Aorta (tissue), 5 donors: ENCODE measurements around the gene ATP6AP1. TPM values are rescaled to one million over a fixed set of nuclear protein-coding genes. Genes with fewer than 3 reads are reported as not detected.

Experiments used
- ATAC-seq: fragments of 200-7000 bp; cut with Tn5 transposase; one replicate; pipeline ENCODE4 v1.9.1; 2022; ENCODE audit warnings: moderate library complexity; ENCODE audit not compliant: low FRiP score
- DNase-seq, 2 donors: peaks; one replicate each; pipeline ENCODE4 v3.0.0-alpha.2; 2020
- H3K27ac ChIP-seq, 2 donors: one replicate each; pipeline ENCODE4 v1.5.1; 2013; ENCODE audit warnings: low read length in 2 of 2, mild to moderate bottlenecking in 2 of 2, moderate library complexity in 2 of 2, control low read depth in 1 of 2, inconsistent platforms in 1 of 2, low read depth in 1 of 2
- H3K27me3 ChIP-seq, 2 donors: one replicate each; pipeline ENCODE4 v1.6.1; 2013; ENCODE audit warnings: control low read depth in 1 of 2, low read length in 1 of 2, mild to moderate bottlenecking in 1 of 2, moderate library complexity in 1 of 2; ENCODE audit not compliant: insufficient read depth in 2 of 2, control insufficient read depth in 1 of 2
- H3K36me3 ChIP-seq, 2 donors: one replicate each; pipeline ENCODE4 v1.6.1; 2013; ENCODE audit warnings: control low read depth in 1 of 2, low read length in 1 of 2, mild to moderate bottlenecking in 1 of 2; ENCODE audit not compliant: insufficient read depth in 2 of 2, control insufficient read depth in 1 of 2
- H3K4me1 ChIP-seq, 2 donors: one replicate each; pipeline ENCODE4 v1.6.1; 2013; ENCODE audit warnings: low read length in 2 of 2, control low read depth in 1 of 2, mild to moderate bottlenecking in 1 of 2, moderate library complexity in 1 of 2; ENCODE audit not compliant: insufficient read depth in 2 of 2, control insufficient read depth in 1 of 2
- H3K4me3 ChIP-seq, 2 donors: one replicate each; pipeline ENCODE4 v1.5.1; 2013; ENCODE audit warnings: low read length in 2 of 2, control low read depth in 1 of 2, mild to moderate bottlenecking in 1 of 2
- H3K9me3 ChIP-seq: one replicate; pipeline ENCODE4 v1.6.1; 2013; ENCODE audit warnings: mild to moderate bottlenecking, low read length; ENCODE audit not compliant: control insufficient read depth
- WGBS, 2 donors: extraction: QIAGEN DNeasy Blood & Tissue Kit; methylation state at CpG; one replicate each; pipeline ENCODE4 v1.1.7; 2013; 5-methylcytosine and 5-hydroxymethylcytosine counted together
- intact Hi-C, 2 donors: fragments of 100-400 bp; cut with DNase I; formaldehyde crosslinking; loops; one replicate each; pipeline versions ENCODE4 v1.14.2 to v1.15.0; 2022
- polyA plus RNA-seq, 2 donors: library from polyadenylated mRNA; stranded (reverse); fragments of 200-250 nt; gene quantifications; one replicate each; pipeline ENCODE4 v1.2.3, GENCODE V29; 2013
- total RNA-seq, 2 donors: library from RNA; stranded (reverse); fragmentation: NEBNext Ultra II Directional; extraction: Animal tissue kit (Norgen Biotek cat#: 25700); gene quantifications; one replicate each; pipeline ENCODE4 v1.2.1, GENCODE V29; 2021
- donor health status: healthy with polysubstance abuse.
- donor health status: Bipolar disorder and iron deficiency.
- donor health status: DM: no; HTN: no; CAD: no.
- donor health status: DM: no; HTN: no; CAD: no.
- donor health status: DM: yes; HTN: yes; CAD: no.

The ATP6AP1 gene
- total and polyA plus RNA-seq, 4 donors = 44.1 to 77.5 (median 63.4) TPM

DNA sequence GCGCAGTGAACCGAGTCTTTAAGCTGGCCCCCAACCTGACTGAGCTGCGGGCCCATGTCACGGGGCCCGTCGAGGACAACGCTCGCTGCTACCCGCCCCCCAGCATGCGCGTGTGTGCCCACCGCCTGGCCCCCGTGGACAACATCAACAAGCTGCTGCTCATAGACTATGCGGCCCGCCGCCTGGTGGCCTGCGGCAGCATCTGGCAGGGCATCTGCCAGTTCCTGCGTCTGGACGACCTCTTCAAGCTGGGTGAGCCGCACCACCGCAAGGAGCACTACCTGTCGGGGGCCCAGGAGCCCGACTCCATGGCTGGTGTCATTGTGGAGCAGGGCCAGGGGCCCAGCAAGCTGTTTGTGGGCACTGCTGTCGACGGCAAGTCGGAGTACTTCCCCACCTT is 31.8 kb downstream of the ATP6AP1 start:
- H3K36me3 ChIP-seq = peaks cover 0 to under 1% of the 10 kb centered on the region in 2 donors
- DNase-seq (no peak), ATAC-seq (no peak)
- peaks cover 0 to 2% of the 10 kb centered on the region in 2 donors for H3K27me3 ChIP-seq
- no peak overlapping the region for H3K4me3 ChIP-seq
- H3K27ac ChIP-seq = no peak overlapping the region
- intact Hi-C loops = no loop called here
- no peaks in the 10 kb centered on the region for H3K4me1 ChIP-seq
- WGBS, 2 donors = 59 to 80% methylated on average over 26 of the region's 26 CpGs
- no peaks in the 10 kb centered on the region for H3K9me3 ChIP-seq

DNA sequence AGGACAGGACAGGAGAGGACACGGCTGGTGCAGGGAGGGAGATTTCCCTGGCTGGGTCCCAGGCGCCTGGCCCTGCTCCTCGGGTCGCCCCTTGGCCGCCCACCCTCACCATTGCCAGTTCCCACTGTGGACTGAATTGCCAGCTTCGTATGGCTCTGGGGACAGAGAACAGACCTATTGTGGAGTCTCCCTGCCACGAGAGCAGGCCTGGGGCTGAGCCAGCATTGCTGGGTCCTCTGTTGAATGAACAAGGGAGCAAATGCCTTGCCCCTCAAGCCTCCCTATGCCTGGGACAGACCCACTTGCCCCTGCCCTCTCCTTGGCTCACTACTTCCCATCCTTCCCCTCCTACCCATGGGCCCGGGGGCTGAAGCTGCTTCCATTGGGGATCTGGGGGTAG is 33.9 kb downstream of the ATP6AP1 start:
- H3K27ac ChIP-seq = no peak overlapping the region
- intact Hi-C loops = no loop called here
- H3K9me3 ChIP-seq = no peaks in the 10 kb centered on the region
- ATAC-seq (no peak), DNase-seq (no peak)
- 52% methylated on average over 4 to 8 of the region's 8 CpGs for WGBS, 2 donors
- peaks cover 0 to 4% of the 10 kb centered on the region in 2 donors for H3K36me3 ChIP-seq
- H3K27me3 ChIP-seq = peaks cover 0 to 2% of the 10 kb centered on the region in 2 donors
- no peak overlapping the region for H3K4me3 ChIP-seq
- H3K4me1 ChIP-seq = no peaks in the 10 kb centered on the region

DNA sequence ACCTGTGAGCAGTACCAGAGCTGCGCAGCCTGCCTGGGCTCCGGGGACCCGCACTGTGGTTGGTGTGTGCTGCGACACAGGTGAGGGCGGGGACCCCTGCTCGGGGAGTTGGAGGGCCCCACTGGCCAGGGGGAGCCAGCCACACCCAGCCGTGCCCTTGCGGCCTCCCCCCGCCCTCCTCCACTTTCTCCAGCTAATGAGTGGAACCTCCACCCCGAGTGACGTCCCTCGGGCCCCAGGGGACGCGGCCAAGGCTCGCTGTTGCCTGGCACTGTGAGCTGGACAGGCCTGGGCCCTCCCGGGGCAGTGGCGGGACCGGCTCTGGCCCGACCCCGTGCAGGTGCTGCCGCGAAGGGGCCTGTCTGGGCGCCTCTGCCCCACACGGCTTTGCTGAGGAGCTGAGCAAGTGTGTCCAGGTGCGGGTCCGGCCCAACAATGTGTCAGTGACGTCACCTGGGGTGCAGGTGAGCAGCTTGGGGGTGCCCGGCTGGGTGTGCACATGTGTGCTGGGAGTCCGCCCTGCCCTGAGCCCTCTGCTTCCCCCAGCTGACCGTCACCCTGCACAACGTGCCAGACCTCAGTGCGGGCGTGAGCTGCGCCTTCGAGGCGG is 35.2 kb downstream of the ATP6AP1 start:
- H3K36me3 ChIP-seq = peaks cover 0 to 9% of the 10 kb centered on the region in 2 donors
- no peak overlapping the region for H3K27ac ChIP-seq
- H3K4me1 ChIP-seq = no peaks in the 10 kb centered on the region
- H3K9me3 ChIP-seq = no peaks in the 10 kb centered on the region
- intact Hi-C loops = no loop called here
- H3K4me3 ChIP-seq = no peak overlapping the region
- no peaks in the 10 kb centered on the region for H3K27me3 ChIP-seq
- DNase-seq = no peak
- WGBS, 2 donors = 85% methylated on average over 35 to 36 of the region's 36 CpGs
- no peak for ATAC-seq

DNA sequence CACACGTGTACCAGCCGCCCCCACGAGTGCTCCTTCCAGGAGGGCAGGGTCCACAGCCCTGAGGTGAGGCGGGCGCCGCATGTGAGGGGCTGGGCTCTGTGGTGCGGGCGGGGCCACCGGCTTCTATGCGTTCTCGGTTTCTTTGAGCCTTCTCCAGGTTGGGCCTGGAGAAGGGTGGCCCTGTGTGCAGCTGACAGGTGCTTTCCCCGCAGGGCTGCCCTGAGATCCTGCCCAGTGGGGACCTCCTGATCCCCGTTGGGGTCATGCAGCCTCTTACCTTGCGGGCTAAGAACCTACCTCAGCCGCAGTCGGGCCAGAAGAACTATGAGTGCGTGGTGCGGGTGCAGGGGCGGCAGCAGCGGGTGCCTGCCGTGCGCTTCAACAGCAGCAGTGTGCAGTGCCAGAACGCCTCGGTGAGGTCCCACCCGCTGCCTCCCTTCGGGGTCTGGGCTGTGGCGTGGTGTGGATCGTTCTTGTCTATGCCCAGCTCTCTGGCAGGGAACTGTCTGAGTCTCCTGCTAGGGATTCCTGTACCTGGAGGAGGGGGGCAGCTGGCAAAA is 36.4 kb downstream of the ATP6AP1 start:
- H3K36me3 ChIP-seq = peaks cover 0 to 11% of the 10 kb centered on the region in 2 donors
- no peaks in the 10 kb centered on the region for H3K9me3 ChIP-seq
- intact Hi-C loops = no loop called here
- WGBS, 2 donors = 88 to 93% methylated on average over 27 to 28 of the region's 28 CpGs
- H3K4me3 ChIP-seq = no peak overlapping the region
- no peaks in the 10 kb centered on the region for H3K27me3 ChIP-seq
- H3K4me1 ChIP-seq = no peaks in the 10 kb centered on the region
- no peak overlapping the region for H3K27ac ChIP-seq
- ATAC-seq = no peak
- DNase-seq = no peak

DNA sequence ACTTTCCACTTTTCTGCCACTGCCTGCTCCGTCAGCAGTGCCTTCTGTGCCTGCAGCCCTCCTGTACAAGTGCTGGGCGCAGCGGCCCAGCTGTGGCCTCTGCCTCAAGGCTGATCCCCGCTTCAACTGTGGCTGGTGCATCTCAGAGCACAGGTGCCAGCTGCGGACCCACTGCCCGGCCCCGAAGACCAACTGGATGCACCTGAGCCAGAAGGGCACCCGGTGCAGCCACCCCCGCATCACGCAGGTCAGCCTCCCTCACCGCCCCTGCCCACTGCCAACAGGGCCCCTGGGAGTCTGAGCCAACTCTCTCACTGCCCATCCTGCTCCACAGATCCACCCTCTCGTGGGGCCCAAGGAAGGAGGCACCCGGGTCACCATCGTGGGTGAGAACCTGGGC is 37.1 kb downstream of the ATP6AP1 start:
- H3K9me3 ChIP-seq = no peaks in the 10 kb centered on the region
- no peak overlapping the region for H3K4me3 ChIP-seq
- DNase-seq (no peak), ATAC-seq (no peak)
- intact Hi-C loops = no loop called here
- WGBS, 2 donors = 88 to 90% methylated on average over 10 to 14 of the region's 14 CpGs
- H3K4me1 ChIP-seq = no peaks in the 10 kb centered on the region
- H3K27ac ChIP-seq = no peak overlapping the region
- no peaks in the 10 kb centered on the region for H3K27me3 ChIP-seq
- H3K36me3 ChIP-seq = peaks cover 0 to 16% of the 10 kb centered on the region in 2 donors

DNA sequence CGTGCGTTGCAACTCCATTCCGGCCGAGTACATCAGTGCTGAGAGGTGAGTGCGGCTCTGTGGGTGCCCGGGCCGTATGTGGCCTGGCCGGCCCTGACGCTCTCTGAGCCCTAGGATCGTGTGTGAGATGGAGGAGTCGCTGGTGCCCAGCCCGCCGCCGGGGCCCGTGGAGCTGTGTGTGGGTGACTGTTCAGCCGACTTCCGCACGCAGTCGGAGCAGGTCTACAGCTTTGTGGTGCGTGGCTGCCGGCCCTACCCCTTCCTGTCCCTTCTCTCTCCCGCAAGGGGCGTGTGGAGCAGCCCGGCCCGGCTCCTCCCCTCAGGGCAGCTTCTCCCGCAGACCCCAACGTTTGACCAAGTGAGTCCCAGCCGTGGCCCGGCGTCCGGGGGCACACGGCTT is 37.6 kb downstream of the ATP6AP1 start:
- DNase-seq (no peak), ATAC-seq (no peak)
- Histone ChIP-seq H3K4me3 (no peak overlapping the region), H3K4me1 (no peaks in the 10 kb centered on the region), H3K27me3 (no peaks in the 10 kb centered on the region), H3K36me3 (peaks cover 0 to 16% of the 10 kb centered on the region in 2 donors), H3K9me3 (no peaks in the 10 kb centered on the region), H3K27ac (no peak overlapping the region)
- 88 to 89% methylated on average over 32 of the region's 32 CpGs for WGBS, 2 donors
- intact Hi-C loops = no loop called here

DNA sequence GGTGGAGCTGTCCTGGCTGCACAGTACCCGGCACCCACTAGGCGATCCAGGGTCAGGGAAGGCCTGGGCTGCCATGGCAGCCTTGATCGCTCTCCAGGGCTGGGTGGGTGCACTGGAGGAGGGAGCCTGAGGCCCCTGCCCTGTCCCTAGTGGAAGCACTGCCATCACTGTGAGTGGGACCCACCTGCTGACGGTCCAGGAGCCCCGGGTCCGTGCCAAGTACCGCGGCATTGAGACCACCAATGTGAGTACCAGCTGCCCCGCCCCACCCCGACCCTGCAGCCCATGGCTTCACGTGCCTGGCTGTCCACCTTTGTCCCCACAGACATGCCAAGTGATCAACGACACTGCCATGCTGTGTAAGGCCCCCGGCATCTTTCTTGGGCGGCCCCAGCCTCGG is 38.4 kb downstream of the ATP6AP1 start:
- H3K27me3 ChIP-seq = no peaks in the 10 kb centered on the region
- H3K4me3 ChIP-seq = no peak overlapping the region
- WGBS, 2 donors = 86 to 90% methylated on average over 14 to 15 of the region's 15 CpGs
- intact Hi-C loops = no loop called here
- H3K27ac ChIP-seq = no peak overlapping the region
- H3K9me3 ChIP-seq = no peaks in the 10 kb centered on the region
- H3K4me1 ChIP-seq = no peaks in the 10 kb centered on the region
- DNase-seq (no peak), ATAC-seq (no peak)
- peaks cover 0 to 16% of the 10 kb centered on the region in 2 donors for H3K36me3 ChIP-seq

DNA sequence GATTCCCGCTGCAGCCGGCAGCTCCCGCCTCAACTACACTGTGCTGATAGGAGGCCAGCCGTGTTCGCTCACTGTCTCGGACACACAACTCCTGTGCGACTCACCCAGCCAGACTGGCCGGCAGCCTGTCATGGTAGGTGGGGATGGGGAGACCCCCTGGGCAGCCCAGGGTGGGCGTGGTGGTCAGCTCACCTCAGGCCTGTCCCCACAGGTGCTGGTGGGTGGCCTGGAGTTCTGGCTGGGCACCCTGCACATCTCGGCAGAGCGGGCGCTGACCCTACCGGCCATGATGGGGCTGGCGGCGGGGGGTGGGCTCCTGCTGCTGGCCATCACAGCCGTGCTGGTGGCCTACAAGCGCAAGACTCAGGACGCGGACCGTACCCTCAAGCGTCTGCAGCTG is 39.1 kb downstream of the ATP6AP1 start:
- no peak overlapping the region for H3K27ac ChIP-seq
- no peak for DNase-seq
- no peak overlapping the region for H3K4me3 ChIP-seq
- H3K36me3 ChIP-seq = peaks cover 0 to 16% of the 10 kb centered on the region in 2 donors
- H3K9me3 ChIP-seq = no peaks in the 10 kb centered on the region
- WGBS, 2 donors = 93 to 94% methylated on average over 21 of the region's 21 CpGs
- H3K4me1 ChIP-seq = no peaks in the 10 kb centered on the region
- no peak for ATAC-seq
- no peaks in the 10 kb centered on the region for H3K27me3 ChIP-seq
- intact Hi-C loops = no loop called here

DNA sequence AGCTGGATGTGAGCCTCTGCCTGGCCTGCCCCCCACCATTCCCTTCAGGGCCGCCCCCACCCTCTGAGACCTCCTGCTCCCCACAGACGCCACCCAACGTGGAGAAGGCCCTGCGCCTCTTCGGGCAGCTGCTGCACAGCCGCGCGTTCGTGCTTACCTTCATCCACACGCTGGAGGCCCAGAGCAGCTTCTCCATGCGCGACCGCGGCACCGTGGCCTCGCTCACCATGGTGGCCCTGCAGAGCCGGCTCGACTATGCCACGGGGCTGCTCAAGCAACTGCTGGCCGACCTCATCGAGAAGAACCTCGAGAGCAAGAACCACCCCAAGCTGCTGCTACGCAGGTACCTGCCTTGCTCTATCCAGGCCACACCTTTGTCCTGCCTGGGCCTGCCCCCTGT is 39.7 kb downstream of the ATP6AP1 start:
- DNase-seq (no peak), ATAC-seq (no peak)
- intact Hi-C loops = no loop called here
- Histone ChIP-seq H3K27me3 (no peaks in the 10 kb centered on the region), H3K27ac (no peak overlapping the region), H3K4me1 (no peaks in the 10 kb centered on the region), H3K4me3 (no peak overlapping the region), H3K36me3 (peaks cover 0 to 16% of the 10 kb centered on the region in 2 donors), H3K9me3 (no peaks in the 10 kb centered on the region)
- WGBS, 2 donors = 93 to 94% methylated on average over 23 of the region's 23 CpGs
